GM12874 (cell line): ENCODE data around the gene CLCNKA.
A peak's percentile ranks its signal among the peaks of the same experiment; 100 is the strongest.

Experiments
- CTCF ChIP-seq: IDR thresholded peaks from 2 replicates; pipeline ENCODE4 v1.5.1; 2011; ENCODE audit warnings: low read depth, mild to moderate bottlenecking, control low read depth, low read length, moderate library complexity; ENCODE audit not compliant: insufficient read depth

The CLCNKA gene

DNA sequence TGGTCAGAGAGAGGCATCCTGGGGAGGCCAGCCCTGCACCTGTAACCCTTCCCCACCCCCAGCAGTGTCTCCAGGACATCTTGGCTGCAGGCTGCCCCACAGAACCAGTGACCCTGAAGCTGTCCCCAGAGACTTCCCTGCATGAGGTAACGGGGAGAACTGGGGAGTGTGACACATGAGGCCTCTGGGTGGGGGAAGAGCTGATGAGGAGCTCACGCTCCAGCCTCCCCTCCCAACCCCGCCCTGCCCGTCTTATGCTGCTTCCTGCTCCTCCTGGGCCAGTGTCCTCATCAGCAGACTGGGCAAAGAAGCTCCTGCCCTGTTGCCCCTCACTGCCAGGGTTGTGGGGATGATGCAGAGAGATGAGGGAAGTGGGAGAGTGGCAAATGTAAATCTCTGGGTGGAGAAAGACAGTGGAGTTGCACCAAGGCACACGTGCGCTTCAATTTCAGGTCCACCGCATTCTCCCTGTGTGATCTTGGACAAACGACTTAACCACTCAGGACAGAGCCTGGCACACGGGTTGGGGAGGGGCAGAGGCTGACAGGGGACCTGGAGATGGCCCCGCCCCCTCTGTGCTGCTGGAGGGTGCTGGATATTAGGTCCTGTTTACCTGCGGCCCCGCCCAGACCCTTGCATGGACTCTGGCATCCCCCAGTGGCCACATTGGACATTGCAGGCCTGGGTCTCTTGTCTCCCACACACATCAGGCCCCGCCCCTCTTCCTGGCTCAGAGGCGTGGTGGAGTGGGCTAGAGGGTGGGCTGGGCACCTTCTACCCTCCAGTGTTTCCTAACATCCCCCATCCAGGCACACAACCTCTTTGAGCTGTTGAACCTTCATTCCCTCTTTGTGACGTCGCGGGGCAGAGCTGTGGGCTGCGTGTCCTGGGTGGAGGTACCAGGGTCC, 34.0 kb downstream of the CLCNKA start:
- TF ChIP-seq CTCF, result peak; percentile 96

DNA sequence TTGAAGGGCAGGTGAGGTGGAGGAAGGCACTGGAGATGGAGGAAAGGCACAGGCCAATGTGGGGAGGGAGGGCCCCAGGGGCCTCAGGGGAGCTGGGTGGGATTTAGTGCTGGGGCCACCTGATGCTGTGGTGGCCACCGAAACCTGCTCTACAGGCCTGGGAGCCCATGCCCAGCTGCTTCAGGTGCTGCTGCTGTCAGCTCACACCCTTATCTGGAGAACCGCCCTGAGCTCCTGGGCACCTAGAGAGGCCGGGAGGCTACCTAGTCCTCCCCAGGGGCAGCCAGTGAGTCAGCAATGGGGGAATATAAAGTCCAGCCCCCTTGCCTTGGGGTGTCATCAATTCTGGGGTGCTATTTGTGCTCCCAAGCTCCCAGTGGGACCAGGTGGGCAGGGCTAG, 39.4 kb downstream of the CLCNKA start:
- TF ChIP-seq CTCF, result no peak

GRCh38 chr1:16063226-16063829, 41.5 kb downstream of the CLCNKA start:
- TF ChIP-seq CTCF, result no peak

GRCh38 chr1:16063921-16064320, 42.1 kb downstream of the CLCNKA start:
- no peak for TF ChIP-seq CTCF

DNA sequence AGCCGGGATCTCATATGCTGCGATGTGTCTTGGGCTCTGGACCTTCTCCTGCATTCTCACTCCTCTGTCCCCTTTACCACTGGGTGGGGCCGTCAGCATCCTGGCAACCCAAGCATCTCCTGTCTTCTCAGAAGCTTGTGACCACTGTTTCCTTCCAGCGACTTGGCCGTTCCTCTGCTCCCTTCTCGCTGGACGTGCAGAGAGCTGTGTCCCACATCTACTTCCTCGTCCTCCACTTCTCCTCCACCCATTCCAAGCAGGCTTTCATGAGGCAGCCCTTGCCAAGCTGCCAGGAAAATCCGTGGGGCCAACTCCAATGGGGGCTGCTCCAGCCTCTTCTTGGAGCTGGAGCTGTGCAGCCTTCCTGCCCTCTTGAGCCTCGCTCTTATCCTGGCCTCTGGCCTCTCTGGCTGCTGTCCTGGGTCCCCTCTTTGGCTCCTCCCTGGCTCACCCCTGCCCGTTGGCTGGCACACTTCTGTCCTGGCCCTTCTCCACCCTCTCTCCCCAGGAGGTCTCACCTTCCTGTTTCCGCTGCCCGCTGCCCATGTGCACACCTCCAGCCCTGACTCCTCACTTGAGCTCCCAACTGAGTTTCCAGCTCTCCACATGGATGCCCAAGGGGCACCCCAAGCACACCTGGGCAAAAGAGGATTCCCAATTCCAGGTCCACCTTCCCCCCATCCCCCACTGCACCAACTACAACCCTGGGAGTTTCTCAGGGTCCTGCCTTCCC, 42.9 kb downstream of the CLCNKA start:
- no peak for TF ChIP-seq CTCF

DNA sequence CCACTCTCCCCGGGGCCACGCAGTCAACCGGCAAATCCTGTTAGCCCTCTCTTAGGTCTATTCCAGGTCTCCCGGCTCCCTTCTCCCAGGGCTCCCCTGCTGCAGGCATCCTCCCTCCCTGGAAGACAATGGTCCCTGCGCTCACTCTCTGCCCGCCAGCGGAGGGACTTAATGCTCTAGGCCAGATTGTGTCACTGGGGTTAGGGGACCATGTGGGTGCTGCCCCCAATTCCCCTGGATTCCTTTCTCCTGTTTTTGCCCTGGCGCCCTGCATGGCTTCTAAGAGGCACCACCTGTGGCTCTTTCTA, 43.4 kb downstream of the CLCNKA start:
- no peak for TF ChIP-seq CTCF

DNA sequence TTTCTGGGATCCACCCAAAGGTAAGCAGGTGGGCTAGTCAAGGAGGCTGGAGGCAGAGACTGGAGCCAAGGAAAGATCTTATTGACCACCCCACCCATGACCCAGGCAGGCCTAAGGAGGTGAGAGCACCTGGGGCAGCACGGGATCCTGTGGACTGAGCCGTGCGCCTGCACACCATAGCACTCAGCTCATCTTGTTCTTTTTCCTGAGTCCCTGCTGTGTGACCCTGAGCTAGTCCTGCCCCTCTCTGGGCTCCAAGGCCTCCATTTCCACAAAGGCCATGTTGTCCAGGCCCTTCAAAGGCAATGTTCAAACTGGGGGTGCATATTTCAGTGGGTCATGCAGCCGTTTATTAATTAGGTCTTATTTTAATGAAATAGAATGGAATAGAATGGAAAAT, 44.4 kb downstream of the CLCNKA start:
- TF ChIP-seq CTCF, result no peak
